Cardiac fibroblast (primary cell): ENCODE data around the gene WDR36.

Experiments
- DNase-seq, 2 donors: peaks; one replicate each; pipeline versions ENCODE4 v3.0.0 to v3.0.0-alpha.2; 2010; ENCODE audit warnings: low read depth in 2 of 2
- H3K4me3 ChIP-seq, 2 donors: replicated peaks in 1 of 2; 1 replicate in 1 of 2; 2 replicates in 1 of 2; pipeline ENCODE4 v1.5.1; 2011; ENCODE audit warnings: low read depth in 2 of 2, low read length in 2 of 2, mild to moderate bottlenecking in 2 of 2, moderate library complexity in 1 of 2
- TF ChIP-seq, protein P1 (sequence below): IDR thresholded peaks from one replicate; pipeline ENCODE4 v1.5.1; 2011; ENCODE audit warnings: low read depth, mild to moderate bottlenecking, low read length, inconsistent platforms

Gene WDR36

DNA sequence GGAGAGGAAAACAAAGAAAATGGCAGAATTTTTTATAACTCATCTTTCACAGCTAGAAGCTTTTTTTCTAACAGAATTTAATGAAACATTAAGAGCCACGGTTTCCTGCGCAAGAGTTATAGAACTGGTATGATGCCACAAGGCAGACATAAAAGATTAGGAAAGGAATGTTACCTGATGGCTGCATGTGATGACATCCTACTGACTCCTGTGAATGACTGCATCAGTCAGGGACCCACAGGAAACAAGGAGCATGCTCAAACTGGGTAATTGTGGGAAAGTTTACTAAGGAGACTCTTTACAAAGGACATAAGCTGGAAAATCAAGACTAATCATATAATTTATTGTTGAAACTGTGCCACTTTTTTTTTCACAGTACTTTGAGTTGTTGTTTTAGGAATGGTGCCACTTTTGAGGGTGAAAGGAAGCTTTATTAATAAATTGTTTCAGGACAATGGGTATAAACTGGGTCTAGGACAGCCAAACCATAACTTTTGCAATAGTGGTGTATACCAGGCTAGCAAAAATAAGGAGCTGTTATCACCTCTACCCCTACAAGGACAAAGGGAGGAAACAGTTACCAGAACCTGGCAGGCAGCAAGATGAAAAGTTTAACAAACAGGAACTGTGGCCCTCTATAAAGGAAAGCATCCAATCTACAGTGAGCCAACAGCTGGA lies 25.7 kb upstream of the WDR36 start:
- DNase-seq: peak in 1 of 2 donors; percentile 58
- TF ChIP-seq, protein P1, sequence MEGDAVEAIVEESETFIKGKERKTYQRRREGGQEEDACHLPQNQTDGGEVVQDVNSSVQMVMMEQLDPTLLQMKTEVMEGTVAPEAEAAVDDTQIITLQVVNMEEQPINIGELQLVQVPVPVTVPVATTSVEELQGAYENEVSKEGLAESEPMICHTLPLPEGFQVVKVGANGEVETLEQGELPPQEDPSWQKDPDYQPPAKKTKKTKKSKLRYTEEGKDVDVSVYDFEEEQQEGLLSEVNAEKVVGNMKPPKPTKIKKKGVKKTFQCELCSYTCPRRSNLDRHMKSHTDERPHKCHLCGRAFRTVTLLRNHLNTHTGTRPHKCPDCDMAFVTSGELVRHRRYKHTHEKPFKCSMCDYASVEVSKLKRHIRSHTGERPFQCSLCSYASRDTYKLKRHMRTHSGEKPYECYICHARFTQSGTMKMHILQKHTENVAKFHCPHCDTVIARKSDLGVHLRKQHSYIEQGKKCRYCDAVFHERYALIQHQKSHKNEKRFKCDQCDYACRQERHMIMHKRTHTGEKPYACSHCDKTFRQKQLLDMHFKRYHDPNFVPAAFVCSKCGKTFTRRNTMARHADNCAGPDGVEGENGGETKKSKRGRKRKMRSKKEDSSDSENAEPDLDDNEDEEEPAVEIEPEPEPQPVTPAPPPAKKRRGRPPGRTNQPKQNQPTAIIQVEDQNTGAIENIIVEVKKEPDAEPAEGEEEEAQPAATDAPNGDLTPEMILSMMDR: no peak
- no peak overlapping the region for H3K4me3 ChIP-seq

DNA sequence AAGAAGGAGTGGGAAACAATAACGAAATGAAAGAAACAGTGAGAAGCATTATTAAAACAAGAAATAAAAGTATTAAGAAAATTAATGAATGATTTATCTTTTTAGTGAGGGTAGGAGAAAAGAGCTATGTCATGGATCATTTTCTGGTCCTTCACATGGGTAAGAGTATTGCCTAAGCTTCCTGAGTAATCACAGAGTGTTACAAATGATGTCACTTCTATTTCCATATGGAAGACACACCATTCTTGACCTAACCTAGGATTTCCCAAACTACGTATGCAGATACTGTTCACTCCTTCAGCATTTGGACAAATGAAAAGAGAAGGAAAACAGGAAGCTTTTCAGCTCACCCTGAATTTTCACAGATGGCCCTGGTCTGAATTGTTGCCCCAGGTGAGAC lies 23.9 kb upstream of the WDR36 start:
- TF ChIP-seq, protein P1: no peak
- DNase-seq: peak; percentile 23 to 73

DNA sequence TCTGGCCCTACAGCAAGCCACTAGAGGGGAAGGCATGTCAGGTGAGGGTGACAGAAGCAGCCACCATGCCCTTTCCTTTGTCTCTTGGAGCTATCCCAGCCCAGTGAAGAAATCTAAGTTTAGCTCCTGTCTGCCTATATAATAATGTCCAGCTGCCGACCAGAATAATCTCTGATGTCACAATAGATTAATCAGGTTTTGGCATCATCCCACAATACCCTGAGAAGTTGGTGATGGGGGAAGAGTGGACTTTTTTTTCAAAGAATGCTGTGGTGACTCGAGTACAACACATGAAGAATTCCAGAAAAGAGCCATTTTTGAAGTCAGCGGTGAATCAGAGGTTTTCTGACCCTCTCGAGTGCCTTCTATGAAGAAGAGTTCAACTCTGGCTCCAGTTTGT lies 22.3 kb upstream of the WDR36 start:
- no peak overlapping the region for H3K4me3 ChIP-seq
- DNase-seq: peak; percentile 70 to 86
- TF ChIP-seq, protein P1: no peak

More for the DNA sequence above, 23.9 kb upstream of the WDR36 start:
- no peak overlapping the region for H3K4me3 ChIP-seq

DNA sequence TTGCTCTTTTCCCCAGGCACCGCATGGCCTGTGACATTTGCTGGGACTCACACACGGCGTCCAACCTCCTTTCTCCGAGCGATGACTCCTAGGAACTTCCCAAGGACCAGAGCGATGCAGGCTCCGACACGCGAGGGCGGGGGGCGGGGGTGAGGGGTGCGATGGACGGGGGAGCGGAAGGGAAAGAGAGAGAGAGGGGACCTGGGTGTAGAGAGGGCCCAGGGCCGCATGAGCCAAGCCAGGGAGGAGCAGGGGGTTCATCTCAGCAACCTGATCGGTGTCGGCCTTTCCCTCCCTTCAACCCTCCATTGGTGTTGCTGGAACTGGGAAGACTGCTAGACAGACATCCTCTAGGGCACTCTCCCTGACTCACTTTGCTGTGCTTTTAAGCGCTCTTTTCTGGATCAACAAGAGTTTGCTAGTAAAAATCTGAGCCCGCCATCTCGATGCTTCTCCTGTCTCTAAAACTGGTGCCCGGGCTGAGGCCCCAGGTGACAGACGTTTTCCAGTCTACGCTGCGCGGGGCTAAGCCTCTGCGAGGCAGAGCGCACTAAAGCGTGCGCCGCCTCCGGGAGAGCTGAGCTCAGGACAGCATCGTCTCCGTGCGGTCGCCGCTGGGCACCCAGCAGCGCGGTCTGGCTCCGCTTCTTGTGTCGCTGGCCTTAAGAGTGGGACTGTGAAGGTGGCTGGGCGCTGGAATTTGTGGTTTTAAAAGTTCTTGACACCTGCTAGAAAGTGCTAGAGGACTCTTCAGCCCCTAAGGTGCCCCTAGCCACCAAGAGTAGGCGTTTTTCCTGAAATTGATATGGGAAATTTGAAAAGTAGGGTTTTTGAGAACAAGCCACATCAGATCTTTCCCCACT lies 21.6 kb upstream of the WDR36 start:
- DNase-seq: peak in 1 of 2 donors; percentile 37
- H3K4me3 ChIP-seq: peak overlapping the region; percentile 0 to 17
- TF ChIP-seq, protein P1: no peak

DNA sequence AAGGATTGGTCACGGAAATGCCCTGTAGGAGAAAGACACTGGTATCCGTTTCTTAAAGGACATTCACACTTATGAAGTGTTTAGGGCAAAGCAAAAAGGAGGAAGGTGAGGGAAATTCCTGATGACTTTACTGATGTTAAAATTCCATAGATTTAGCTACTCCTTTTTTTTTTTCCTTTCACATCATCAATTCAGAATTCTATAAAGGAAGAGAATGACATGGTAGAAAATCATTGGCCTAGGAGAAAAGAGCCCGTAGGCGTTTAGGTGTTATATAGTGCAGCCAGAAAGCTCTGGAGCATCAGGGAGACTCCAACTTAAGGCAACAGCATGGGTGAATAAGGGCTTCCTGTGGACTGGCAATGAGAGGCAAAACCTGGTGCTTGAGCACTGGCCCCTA lies 20.7 kb upstream of the WDR36 start, which contains the start of gene TSLP:
Gene TSLP (plus strand): TSS at position 301 of the 400 bp plus-strand sequence. CDS start 178 bp downstream, outside the sequence.
- no peak for DNase-seq
- TF ChIP-seq, protein P1: no peak
- H3K4me3 ChIP-seq: peak within 1 kb of the TSS in 1 of 2 donors; percentile 0

DNA sequence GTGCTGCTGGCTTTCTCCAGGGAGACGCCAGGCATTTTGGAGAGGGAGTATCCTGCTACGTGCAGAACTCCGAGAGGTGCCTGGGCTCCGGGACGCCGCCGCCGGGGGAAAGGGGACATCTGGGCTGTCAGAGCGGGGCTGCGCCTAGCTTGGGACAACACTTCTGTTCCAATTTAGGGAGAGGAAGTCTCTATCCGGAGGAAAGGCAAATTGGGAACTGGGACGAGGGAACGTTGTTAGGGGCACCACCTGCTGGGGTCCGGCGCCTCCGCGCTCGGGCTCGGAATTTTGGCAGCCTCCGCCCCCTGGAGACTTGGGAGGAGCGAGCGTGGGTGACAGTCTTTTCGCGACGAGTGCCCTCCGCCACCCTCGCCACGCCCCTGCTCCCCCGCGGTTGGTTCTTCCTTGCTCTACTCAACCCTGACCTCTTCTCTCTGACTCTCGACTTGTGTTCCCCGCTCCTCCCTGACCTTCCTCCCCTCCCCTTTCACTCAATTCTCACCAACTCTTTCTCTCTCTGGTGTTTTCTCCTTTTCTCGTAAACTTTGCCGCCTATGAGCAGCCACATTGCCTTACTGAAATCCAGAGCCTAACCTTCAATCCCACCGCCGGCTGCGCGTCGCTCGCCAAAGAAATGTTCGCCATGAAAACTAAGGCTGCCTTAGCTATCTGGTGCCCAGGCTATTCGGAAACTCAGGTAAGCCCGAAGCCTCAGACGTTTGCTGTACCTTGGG lies 19.0 kb upstream of the WDR36 start:
- TF ChIP-seq, protein P1: no peak
- H3K4me3 ChIP-seq: peak overlapping the region; percentile 59 to 61
- peak; percentile 29 to 47 for DNase-seq
